ENCODE data around the gene HAVCR1. TPM values are rescaled to one million over a fixed set of nuclear protein-coding genes. Genes with fewer than 3 reads are reported as not detected.

HAVCR1 gene
- under 1 TPM in 3 of 8 experiments, not detected in 5; 0.11 to 0.57 (median 0.13) TPM for total RNA-seq

GRCh38 chr5:157059093-157059539, at the start of gene HAVCR1:
HAVCR1 (minus strand) TSS chr5:157059116; CDS start chr5:157057943, 1,173 bp downstream.
- 14 to 90% (median 63%) methylated on average over 2 to 8 of the region's 9 CpGs; no CpG with 5 or more reads in 4 of the 10 experiments for WGBS, 10 experiments

DNA sequence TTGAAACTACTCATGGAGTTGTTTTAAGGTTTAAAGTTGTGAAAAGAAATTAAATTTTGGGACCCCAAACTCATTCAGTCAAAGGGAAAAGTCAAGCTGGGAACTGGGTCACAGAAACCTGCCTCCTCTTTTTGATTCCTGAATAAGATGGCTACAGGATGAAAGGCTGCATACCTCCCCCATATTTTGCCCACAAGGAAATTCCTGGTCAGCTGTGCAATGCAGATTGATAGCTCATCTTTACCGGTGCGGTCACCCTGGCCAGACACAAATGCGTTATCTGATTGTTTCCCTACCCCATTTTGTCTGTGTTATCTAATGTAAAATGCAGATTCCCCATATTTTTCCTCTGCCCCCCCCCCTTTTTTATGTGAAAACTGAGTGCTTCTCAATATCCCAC, 48.6 kb upstream of the HAVCR1 start:
- Histone ChIP-seq H3K4me3 (no peak overlapping the region), H3K27ac (no peak overlapping the region), H3K4me1 (replicated peaks in 1 of 2) (no peaks in the 10 kb centered on the region)
- in situ Hi-C loops (cut with MboI; ENCODE audit: low pct_unique_long_range_greater_than_20kb in 2 of 9, low sequenced_read_pairs in 9 of 9, unreplicated experiment in 9 of 9): loop anchor here in 1 of 9 experiments (25.0 kb wide), 1 partner anchor 270 kb away; no protein-coding TSS in a partner anchor
- ATAC-seq (replicated peaks in 6 of 8): no peak
- WGBS, 10 experiments: 45 to 100% (median 81%) methylated on average over 1 to 3 of the region's 3 CpGs; no CpG with 5 or more reads in 2 of the 10 experiments

More at GRCh38 chr5:157059093-157059539, at the start of gene HAVCR1:
- H3K27ac ChIP-seq: no peak within 1 kb of the TSS
- H3K4me1 ChIP-seq (replicated peaks in 1 of 2): no peaks in the 10 kb centered on the region
- in situ Hi-C loops (cut with MboI; ENCODE audit: low pct_unique_long_range_greater_than_20kb in 2 of 9, low sequenced_read_pairs in 9 of 9, unreplicated experiment in 9 of 9): no loop called here
- no peak for ATAC-seq (replicated peaks in 6 of 8)
- H3K4me3 ChIP-seq: no peak within 1 kb of the TSS

DNA sequence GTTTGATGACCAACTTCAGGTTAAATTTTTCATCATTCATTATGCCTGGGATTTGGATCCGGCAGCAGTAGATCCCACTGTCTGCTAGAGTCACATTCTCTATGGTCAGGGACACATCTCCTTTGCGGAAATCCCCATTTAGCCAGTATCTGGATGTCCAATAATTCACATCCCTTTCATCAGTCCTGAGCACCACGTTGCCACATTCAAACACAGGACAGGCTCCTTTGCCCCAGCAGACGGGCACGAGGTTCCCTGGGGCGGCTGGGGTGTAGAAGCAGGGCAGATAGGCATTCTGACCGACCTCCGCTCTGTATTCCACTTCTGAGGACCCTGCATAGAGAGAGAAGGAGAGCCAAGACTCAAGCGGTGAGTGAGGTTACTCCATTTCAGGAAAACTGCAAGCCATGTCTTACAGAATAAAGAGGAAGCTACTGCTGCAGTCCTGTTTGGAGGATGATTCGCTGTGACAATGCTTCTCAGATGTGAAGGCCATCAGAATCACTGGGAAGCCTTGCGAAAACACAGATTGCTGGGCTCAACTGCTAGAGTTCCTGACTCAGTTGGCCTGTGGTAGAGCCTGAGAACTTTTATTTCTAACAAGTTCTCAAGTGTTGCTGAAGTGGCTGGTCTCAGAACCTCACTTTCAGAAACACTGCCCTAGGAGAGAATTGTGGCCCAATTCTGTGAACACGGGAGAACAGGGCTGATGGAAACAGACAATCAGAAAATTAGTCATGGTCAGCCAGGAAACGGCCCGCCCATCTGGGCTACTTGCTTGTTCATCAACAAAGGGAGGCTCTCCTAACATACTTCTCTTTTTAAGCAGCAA, 47.9 kb upstream of the HAVCR1 start:
- no peak overlapping the region for H3K27ac ChIP-seq
- H3K4me1 ChIP-seq (replicated peaks in 1 of 2): no peaks in the 10 kb centered on the region
- in situ Hi-C loops (cut with MboI; ENCODE audit: low pct_unique_long_range_greater_than_20kb in 2 of 9, low sequenced_read_pairs in 9 of 9, unreplicated experiment in 9 of 9): loop anchor here in 1 of 9 experiments (25.0 kb wide), 1 partner anchor 270 kb away; no protein-coding TSS in a partner anchor
- WGBS, 10 experiments: 40 to 100% (median 81%) methylated on average over 1 to 8 of the region's 14 CpGs; no CpG with 5 or more reads in 1 of the 10 experiments
- peak in 2 of 8 experiments; percentile 82 to 92 for ATAC-seq (replicated peaks in 6 of 8)
- H3K4me3 ChIP-seq: no peak overlapping the region

DNA sequence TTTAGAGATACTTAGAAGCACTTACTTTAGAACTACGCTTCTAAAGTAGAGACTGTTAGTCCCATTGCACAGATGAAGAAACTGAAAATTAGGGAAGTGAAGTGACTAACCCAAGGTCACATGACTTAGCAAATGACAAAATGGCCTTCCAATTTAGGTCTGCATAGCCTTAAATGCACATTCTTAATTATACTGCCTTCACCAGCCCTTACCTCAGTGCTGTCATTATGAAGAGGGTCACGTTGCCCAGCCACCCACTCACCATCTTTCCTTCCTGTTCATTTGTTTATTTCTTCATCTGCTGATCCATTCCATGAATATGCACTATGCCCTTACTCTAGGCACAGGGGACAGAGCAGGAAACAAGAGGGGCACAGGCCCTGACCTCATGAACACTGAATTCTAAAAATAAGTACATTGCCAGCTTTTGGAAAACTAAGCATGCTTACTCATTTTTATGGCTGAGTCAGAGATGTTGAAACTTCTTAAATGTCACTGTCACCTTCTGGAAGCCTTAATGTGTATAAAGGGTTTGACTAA, 41.3 kb upstream of the HAVCR1 start:
- WGBS, 10 experiments: 0 to 100% (median 50%) methylated on average over 1 to 2 of the region's 2 CpGs; no CpG with 5 or more reads in 1 of the 10 experiments
- in situ Hi-C loops (cut with MboI; ENCODE audit: low pct_unique_long_range_greater_than_20kb in 2 of 9, low sequenced_read_pairs in 9 of 9, unreplicated experiment in 9 of 9): loop anchor here in 1 of 9 experiments (25.0 kb wide), 1 partner anchor 263 kb away; no protein-coding TSS in a partner anchor
- peak in 3 of 8 experiments; percentile 12 to 65 (median 22) for ATAC-seq (replicated peaks in 6 of 8)
- no peak overlapping the region for H3K27ac ChIP-seq
- H3K4me3 ChIP-seq: no peak overlapping the region
- no peaks in the 10 kb centered on the region for H3K4me1 ChIP-seq (replicated peaks in 1 of 2)

DNA sequence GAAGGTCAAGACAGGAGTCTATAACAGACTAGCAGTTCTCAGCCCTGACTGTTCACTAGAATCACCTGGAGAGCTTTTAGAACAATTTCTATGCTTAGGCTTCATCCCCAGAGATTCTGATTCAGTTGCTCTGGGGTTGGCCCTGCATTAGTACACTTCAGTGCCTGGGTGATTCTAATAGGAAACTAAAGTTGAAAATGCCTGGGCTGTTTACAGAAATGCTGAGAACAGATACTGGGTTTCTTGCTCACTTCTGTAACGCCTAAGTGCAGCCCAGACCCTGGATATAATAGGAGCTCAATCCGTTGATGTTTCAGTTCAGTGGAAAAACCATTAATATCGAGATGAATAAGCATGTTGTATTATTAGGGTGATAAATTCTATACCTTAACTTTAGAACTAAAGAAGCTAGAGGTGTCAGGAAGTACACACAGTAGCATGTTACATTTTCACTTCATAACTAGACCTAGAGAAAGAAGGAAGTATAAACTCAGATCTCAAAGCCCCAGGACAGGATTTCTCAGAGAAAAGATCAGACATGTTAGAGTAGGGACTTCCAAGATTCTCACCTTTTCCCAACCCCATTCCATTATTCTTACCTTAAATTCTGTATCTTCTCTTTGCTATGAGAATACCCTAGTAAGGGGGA, 29.6 kb upstream of the HAVCR1 start:
- WGBS, 10 experiments: 0 to 86% (median 49%) methylated on average over 1 to 3 of the region's 3 CpGs; no CpG with 5 or more reads in 2 of the 10 experiments
- in situ Hi-C loops (cut with MboI; ENCODE audit: low pct_unique_long_range_greater_than_20kb in 2 of 9, low sequenced_read_pairs in 9 of 9, unreplicated experiment in 9 of 9): no loop called here
- Histone ChIP-seq H3K4me1 (replicated peaks in 1 of 2) (no peaks in the 10 kb centered on the region), H3K4me3 (no peak overlapping the region), H3K27ac (no peak overlapping the region)
- ATAC-seq (replicated peaks in 6 of 8): no peak

GRCh38 chr5:157086751-157087359, 27.9 kb upstream of the HAVCR1 start:
- in situ Hi-C loops (cut with MboI; ENCODE audit: low pct_unique_long_range_greater_than_20kb in 2 of 9, low sequenced_read_pairs in 9 of 9, unreplicated experiment in 9 of 9): no loop called here
- Histone ChIP-seq H3K27ac (no peak overlapping the region), H3K4me1 (replicated peaks in 1 of 2) (no peaks in the 10 kb centered on the region), H3K4me3 (no peak overlapping the region)
- WGBS, 10 experiments: 20 to 100% (median 79%) methylated on average over 3 to 7 of the region's 8 CpGs
- no peak for ATAC-seq (replicated peaks in 6 of 8)

DNA sequence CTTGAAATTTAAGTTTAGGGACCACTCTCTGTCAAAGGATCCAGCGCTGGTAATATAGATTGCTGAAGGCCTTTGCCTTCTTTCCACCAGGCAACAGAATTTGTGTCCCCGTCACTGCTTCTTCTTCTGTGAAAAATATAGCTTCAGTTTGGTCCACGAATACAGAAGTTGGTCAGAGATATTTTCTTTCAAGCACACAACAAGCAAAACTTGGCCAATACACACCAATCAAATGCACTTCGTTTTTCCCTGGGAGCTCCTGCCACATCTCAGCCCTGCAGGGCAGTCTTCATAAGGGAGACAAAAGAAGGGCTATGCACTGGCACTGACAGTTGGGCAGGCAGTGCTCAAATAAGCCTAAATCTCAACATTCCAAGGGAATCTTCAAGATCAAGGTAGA, 27.0 kb upstream of the HAVCR1 start:
- Histone ChIP-seq H3K4me3 (no peak overlapping the region), H3K4me1 (replicated peaks in 1 of 2) (no peaks in the 10 kb centered on the region), H3K27ac (no peak overlapping the region)
- in situ Hi-C loops (cut with MboI; ENCODE audit: low pct_unique_long_range_greater_than_20kb in 2 of 9, low sequenced_read_pairs in 9 of 9, unreplicated experiment in 9 of 9): no loop called here
- WGBS, 10 experiments: 23 to 87% (median 53%) methylated on average over 2 to 4 of the region's 4 CpGs; no CpG with 5 or more reads in 4 of the 10 experiments
- no peak for ATAC-seq (replicated peaks in 6 of 8)

DNA sequence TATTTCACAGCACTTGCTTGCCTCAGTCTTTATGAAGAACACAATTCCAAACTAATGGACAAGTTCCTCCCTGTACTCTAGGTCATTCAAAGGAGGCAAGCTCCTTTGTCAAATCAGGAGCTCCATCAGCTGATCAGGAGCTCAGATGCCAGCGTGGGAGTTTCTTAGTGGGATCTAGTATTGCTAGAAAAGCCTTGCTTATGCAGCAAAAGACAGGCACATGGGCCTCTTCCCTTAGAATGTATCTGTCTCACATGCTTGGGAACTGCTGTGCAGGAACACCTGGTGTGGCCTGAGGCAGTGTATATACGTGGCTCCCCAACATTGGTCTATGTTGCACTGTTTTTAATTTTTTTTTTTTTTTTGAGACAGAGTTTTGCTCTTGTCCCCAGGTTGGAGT, 21.4 kb upstream of the HAVCR1 start:
- H3K27ac ChIP-seq: no peak overlapping the region
- no peak for ATAC-seq (replicated peaks in 6 of 8)
- H3K4me3 ChIP-seq: no peak overlapping the region
- H3K4me1 ChIP-seq (replicated peaks in 1 of 2): no peaks in the 10 kb centered on the region
- in situ Hi-C loops (cut with MboI; ENCODE audit: low pct_unique_long_range_greater_than_20kb in 2 of 9, low sequenced_read_pairs in 9 of 9, unreplicated experiment in 9 of 9): no loop called here
- WGBS, 10 experiments: 20 to 88% (median 60%) methylated on average over 1 to 2 of the region's 2 CpGs; no CpG with 5 or more reads in 4 of the 10 experiments

GRCh38 chr5:157076558-157076957, 17.6 kb upstream of the HAVCR1 start:
- Histone ChIP-seq H3K4me3 (no peak overlapping the region), H3K4me1 (replicated peaks in 1 of 2) (no peaks in the 10 kb centered on the region), H3K27ac (no peak overlapping the region)
- ATAC-seq (replicated peaks in 6 of 8): no peak
- WGBS, 10 experiments: 0 to 100% (median 82%) methylated on average over 1 to 4 of the region's 4 CpGs
- in situ Hi-C loops (cut with MboI; ENCODE audit: low pct_unique_long_range_greater_than_20kb in 2 of 9, low sequenced_read_pairs in 9 of 9, unreplicated experiment in 9 of 9): no loop called here

- in situ Hi-C loops (cut with MboI; ENCODE audit: low pct_unique_long_range_greater_than_20kb in 2 of 9, low sequenced_read_pairs in 9 of 9, unreplicated experiment in 9 of 9): no loop called here
- WGBS, 10 experiments: 0 to 83% (median 51%) methylated on average over 1 to 3 of the region's 3 CpGs; no CpG with 5 or more reads in 2 of the 10 experiments
- no peaks in the 10 kb centered on the region for H3K4me1 ChIP-seq (replicated peaks in 1 of 2)
- H3K4me3 ChIP-seq: no peak overlapping the region
- ATAC-seq (replicated peaks in 6 of 8): no peak
- no peak overlapping the region for H3K27ac ChIP-seq
Measured at GRCh38 chr5:157072508-157072907, 13.6 kb upstream of the HAVCR1 start.

- WGBS, 10 experiments: 44 to 100% (median 80%) methylated on average over 1 to 3 of the region's 3 CpGs; no CpG with 5 or more reads in 1 of the 10 experiments
- Histone ChIP-seq H3K4me3 (no peak overlapping the region), H3K27ac (no peak overlapping the region), H3K4me1 (replicated peaks in 1 of 2) (no peaks in the 10 kb centered on the region)
- no peak for ATAC-seq (replicated peaks in 6 of 8)
- in situ Hi-C loops (cut with MboI; ENCODE audit: low pct_unique_long_range_greater_than_20kb in 2 of 9, low sequenced_read_pairs in 9 of 9, unreplicated experiment in 9 of 9): no loop called here
Measured at GRCh38 chr5:157069949-157070348, 11.0 kb upstream of the HAVCR1 start.

GRCh38 chr5:157068785-157069184, 9.9 kb upstream of the HAVCR1 start:
- H3K27ac ChIP-seq: no peak overlapping the region
- no peak overlapping the region for H3K4me3 ChIP-seq
- 63 to 100% (median 84%) methylated on average over 2 to 5 of the region's 5 CpGs; no CpG with 5 or more reads in 2 of the 10 experiments for WGBS, 10 experiments
- ATAC-seq (replicated peaks in 6 of 8): no peak
- in situ Hi-C loops (cut with MboI; ENCODE audit: low pct_unique_long_range_greater_than_20kb in 2 of 9, low sequenced_read_pairs in 9 of 9, unreplicated experiment in 9 of 9): no loop called here
- H3K4me1 ChIP-seq (replicated peaks in 1 of 2): no peaks in the 10 kb centered on the region

All from motor neuron (in vitro differentiated cells).